ENCODE measurements around the gene FAM227A.

Gene FAM227A

DNA sequence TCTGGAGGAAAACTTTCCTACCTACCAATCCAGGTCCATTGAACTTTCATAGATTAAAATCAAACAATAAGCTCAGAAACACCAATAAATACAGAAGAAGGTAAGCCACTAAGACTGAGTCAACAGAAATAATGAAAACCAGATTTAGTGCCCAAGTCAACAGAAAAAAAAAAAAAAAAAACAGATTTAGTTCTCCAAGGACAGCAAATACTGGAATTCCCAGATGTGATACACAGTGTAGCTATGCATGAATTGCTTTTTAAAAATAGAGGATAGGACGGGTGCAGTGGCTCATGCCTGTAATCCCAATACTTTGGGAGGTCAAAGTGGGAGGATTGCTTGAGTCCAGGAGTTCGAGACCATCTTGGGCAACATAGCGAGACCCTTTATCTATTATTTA, 101.9 kb downstream of the FAM227A start:
- no peak overlapping the region for H3K27ac ChIP-seq (ENCODE audit: extremely low read depth, low read depth, low read length)
- ChIA-PET CTCF (interaction anchor here (0.7 kb wide), 1 partner anchor 18 kb away, joined by 3 read pairs; no protein-coding TSS in a partner anchor), POLR2A (interaction anchor here (1.2 to 1.3 kb wide), 2 partner anchors 37 to 59 kb away, joined by 3 to 6 read pairs; no protein-coding TSS in a partner anchor)
- H3K9me3 ChIP-seq (ENCODE audit: control insufficient read depth, insufficient read depth, low read depth, low read length), result no peaks in the 10 kb centered on the region
- no peaks in the 10 kb centered on the region for H3K4me1 ChIP-seq (ENCODE audit: control insufficient read depth, insufficient read depth, low read length)
- no peak overlapping the region for H3K4me3 ChIP-seq (ENCODE audit: low read depth, low read length)
- no peaks in the 10 kb centered on the region; a peak in 1 of 3 replicates for H3K36me3 ChIP-seq (ENCODE audit: control insufficient read depth in 2 of 2, insufficient read depth in 1 of 2, low read length in 2 of 2)
- TF ChIP-seq, protein P1, sequence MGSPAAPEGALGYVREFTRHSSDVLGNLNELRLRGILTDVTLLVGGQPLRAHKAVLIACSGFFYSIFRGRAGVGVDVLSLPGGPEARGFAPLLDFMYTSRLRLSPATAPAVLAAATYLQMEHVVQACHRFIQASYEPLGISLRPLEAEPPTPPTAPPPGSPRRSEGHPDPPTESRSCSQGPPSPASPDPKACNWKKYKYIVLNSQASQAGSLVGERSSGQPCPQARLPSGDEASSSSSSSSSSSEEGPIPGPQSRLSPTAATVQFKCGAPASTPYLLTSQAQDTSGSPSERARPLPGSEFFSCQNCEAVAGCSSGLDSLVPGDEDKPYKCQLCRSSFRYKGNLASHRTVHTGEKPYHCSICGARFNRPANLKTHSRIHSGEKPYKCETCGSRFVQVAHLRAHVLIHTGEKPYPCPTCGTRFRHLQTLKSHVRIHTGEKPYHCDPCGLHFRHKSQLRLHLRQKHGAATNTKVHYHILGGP (tag by site-specific recombination; IDR thresholded peaks at IDR 0.05), result no peak
- TF ChIP-seq ZNF202 (tag by site-specific recombination; IDR thresholded peaks at IDR 0.05; ENCODE audit: borderline replicate concordance) (no peak), ZNF621 (tag by site-specific recombination; IDR thresholded peaks at IDR 0.05) (no peak), ZNF521 (tag by site-specific recombination; IDR thresholded peaks at IDR 0.05) (no peak), SALL2 (tag by site-specific recombination; IDR thresholded peaks at IDR 0.05; ENCODE audit: borderline replicate concordance) (no peak), ZNF626 (tag by site-specific recombination; IDR thresholded peaks at IDR 0.05) (no peak), GLIS1 (tag by site-specific recombination; IDR thresholded peaks at IDR 0.05) (no peak), ZNF514 (tag by site-specific recombination; IDR thresholded peaks at IDR 0.05) (no peak), ZNF48 (tag by site-specific recombination; IDR thresholded peaks at IDR 0.05) (no peak), ZNF704 (tag by site-specific recombination; IDR thresholded peaks at IDR 0.05) (no peak), MZF1 (tag by site-specific recombination; IDR thresholded peaks at IDR 0.05; ENCODE audit: borderline replicate concordance) (no peak), ZNF777 (tag by site-specific recombination; IDR thresholded peaks at IDR 0.05; ENCODE audit: borderline replicate concordance) (no peak), ZNF10 (tag by site-specific recombination; IDR thresholded peaks at IDR 0.05) (no peak), ZNF529 (tag by site-specific recombination; IDR thresholded peaks at IDR 0.05; ENCODE audit: insufficient replicate concordance) (no peak)
- TF ChIP-seq, protein P2, sequence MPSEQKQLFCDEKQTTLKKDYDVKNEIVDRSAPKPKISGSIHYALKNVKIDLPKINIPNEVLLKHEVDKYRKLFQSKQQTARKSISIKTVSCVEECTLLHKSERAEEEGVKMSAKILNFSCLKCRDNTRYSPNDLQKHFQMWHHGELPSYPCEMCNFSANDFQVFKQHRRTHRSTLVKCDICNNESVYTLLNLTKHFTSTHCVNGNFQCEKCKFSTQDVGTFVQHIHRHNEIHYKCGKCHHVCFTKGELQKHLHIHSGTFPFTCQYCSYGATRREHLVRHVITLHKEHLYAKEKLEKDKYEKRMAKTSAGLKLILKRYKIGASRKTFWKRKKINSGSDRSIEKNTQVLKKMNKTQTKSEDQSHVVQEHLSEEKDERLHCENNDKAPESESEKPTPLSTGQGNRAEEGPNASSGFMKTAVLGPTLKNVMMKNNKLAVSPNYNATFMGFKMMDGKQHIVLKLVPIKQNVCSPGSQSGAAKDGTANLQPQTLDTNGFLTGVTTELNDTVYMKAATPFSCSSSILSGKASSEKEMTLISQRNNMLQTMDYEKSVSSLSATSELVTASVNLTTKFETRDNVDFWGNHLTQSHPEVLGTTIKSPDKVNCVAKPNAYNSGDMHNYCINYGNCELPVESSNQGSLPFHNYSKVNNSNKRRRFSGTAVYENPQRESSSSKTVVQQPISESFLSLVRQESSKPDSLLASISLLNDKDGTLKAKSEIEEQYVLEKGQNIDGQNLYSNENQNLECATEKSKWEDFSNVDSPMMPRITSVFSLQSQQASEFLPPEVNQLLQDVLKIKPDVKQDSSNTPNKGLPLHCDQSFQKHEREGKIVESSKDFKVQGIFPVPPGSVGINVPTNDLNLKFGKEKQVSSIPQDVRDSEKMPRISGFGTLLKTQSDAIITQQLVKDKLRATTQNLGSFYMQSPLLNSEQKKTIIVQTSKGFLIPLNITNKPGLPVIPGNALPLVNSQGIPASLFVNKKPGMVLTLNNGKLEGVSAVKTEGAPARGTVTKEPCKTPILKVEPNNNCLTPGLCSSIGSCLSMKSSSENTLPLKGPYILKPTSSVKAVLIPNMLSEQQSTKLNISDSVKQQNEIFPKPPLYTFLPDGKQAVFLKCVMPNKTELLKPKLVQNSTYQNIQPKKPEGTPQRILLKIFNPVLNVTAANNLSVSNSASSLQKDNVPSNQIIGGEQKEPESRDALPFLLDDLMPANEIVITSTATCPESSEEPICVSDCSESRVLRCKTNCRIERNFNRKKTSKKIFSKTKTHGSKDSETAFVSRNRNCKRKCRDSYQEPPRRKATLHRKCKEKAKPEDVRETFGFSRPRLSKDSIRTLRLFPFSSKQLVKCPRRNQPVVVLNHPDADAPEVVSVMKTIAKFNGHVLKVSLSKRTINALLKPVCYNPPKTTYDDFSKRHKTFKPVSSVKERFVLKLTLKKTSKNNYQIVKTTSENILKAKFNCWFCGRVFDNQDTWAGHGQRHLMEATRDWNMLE (tag by site-specific recombination; conservative IDR thresholded peaks at IDR 0.05; ENCODE audit: low read depth), result no peak
- TF ChIP-seq, protein P3, sequence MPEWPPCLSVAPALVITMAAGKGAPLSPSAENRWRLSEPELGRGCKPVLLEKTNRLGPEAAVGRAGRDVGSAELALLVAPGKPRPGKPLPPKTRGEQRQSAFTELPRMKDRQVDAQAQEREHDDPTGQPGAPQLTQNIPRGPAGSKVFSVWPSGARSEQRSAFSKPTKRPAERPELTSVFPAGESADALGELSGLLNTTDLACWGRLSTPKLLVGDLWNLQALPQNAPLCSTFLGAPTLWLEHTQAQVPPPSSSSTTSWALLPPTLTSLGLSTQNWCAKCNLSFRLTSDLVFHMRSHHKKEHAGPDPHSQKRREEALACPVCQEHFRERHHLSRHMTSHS (tag by site-specific recombination; IDR thresholded peaks at IDR 0.05), result no peak
- TF ChIP-seq, protein P4, sequence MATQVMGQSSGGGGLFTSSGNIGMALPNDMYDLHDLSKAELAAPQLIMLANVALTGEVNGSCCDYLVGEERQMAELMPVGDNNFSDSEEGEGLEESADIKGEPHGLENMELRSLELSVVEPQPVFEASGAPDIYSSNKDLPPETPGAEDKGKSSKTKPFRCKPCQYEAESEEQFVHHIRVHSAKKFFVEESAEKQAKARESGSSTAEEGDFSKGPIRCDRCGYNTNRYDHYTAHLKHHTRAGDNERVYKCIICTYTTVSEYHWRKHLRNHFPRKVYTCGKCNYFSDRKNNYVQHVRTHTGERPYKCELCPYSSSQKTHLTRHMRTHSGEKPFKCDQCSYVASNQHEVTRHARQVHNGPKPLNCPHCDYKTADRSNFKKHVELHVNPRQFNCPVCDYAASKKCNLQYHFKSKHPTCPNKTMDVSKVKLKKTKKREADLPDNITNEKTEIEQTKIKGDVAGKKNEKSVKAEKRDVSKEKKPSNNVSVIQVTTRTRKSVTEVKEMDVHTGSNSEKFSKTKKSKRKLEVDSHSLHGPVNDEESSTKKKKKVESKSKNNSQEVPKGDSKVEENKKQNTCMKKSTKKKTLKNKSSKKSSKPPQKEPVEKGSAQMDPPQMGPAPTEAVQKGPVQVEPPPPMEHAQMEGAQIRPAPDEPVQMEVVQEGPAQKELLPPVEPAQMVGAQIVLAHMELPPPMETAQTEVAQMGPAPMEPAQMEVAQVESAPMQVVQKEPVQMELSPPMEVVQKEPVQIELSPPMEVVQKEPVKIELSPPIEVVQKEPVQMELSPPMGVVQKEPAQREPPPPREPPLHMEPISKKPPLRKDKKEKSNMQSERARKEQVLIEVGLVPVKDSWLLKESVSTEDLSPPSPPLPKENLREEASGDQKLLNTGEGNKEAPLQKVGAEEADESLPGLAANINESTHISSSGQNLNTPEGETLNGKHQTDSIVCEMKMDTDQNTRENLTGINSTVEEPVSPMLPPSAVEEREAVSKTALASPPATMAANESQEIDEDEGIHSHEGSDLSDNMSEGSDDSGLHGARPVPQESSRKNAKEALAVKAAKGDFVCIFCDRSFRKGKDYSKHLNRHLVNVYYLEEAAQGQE (tag by site-specific recombination; IDR thresholded peaks at IDR 0.05), result no peak

Measured in HEK293 (cell line).